Measurements from ENCODE around the gene FRYL.
"Not testable (repeated sequence)": the region's sequence is repeated elsewhere in the genome, so short reads cannot be mapped to it uniquely, and the experiment has no call there.

The FRYL gene

GRCh38 chr4:48490680-48491513, 289.2 kb downstream of the FRYL start:
- no peak for DNase-seq (ENCODE audit: low read depth, low spot score)

- DNase-seq (ENCODE audit: low read depth, low spot score), result no peak
Measured at GRCh38 chr4:48490012-48490679, 289.9 kb downstream of the FRYL start, which contains the start of gene ZAR1. Gene ZAR1 (plus strand): TSS chr4:48490252. CDS start chr4:48490292, 40 bp downstream.

GRCh38 chr4:48489683-48490011, 290.4 kb downstream of the FRYL start:
- DNase-seq (ENCODE audit: low read depth, low spot score), result no peak

- no peak for DNase-seq (ENCODE audit: low read depth, low spot score)
Measured at GRCh38 chr4:48484494-48485168, 295.4 kb downstream of the FRYL start.

DNA sequence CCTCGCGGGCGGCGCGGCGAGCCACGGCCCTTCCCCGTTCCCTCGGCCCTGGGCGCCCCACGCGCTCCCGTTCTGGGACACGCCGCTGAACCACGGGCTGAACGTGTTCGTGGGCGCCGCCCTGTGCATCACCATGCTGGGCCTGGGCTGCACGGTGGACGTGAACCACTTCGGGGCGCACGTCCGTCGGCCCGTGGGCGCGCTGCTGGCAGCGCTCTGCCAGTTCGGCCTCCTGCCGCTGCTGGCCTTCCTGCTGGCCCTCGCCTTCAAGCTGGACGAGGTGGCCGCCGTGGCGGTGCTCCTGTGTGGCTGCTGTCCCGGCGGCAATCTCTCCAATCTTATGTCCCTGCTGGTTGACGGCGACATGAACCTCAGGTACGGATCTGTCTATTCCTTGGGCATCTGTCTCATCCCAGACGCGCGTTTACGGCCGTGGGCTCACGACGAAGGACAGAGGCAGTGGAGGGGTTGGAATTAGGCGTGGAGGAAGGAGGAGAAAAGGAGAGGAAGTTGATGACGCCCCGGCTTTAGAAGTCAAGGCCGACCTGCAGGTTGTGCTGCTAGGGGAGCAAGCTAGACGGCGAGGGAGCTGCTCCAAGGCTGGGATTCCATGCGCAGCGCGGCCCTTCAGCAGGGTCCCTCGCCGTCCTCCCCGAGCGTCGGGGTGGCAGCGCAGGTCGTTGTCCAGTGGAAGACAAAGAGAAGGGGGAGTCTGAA, 296.1 kb downstream of the FRYL start:
- no peak for DNase-seq (ENCODE audit: low read depth, low spot score)

DNA sequence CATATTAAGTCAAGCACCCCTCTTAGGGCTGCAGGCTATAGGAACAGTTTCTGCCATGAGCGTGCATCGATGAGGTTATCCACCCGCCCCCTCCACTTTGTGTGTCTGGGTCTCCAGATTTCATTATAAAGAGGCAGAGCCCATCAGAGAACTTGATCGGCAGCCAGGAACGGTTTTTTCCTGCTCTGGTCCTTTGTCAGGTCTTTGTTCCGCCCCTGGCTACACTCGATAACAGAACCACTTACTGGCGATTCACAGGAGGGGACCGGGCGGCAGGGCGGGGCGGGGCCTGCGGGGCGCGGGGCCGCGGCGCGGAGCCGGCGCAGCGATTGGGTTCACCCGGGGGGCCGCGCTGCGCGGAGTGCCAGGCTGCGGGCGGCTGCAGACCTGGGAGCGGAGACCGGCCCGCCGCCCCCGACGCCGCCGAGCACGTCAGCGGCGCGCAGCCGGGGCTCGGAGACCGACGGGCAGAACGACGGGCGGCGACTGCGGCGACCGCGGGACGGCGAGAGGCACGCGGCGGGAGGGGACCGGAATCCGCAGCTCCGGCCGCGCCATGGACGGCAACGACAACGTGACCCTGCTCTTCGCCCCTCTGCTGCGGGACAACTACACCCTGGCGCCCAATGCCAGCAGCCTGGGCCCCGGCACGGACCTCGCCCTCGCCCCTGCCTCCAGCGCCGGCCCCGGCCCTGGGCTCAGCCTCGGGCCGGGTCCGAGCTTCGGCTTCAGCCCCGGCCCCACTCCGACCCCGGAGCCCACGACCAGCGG, 296.9 kb downstream of the FRYL start, which contains the start of gene SLC10A4:
SLC10A4 (plus strand) TSS at position 338 of the 771 bp plus-strand sequence; CDS start at position 557, 219 bp downstream.
- DNase-seq (ENCODE audit: low read depth, low spot score), result no peak

DNA sequence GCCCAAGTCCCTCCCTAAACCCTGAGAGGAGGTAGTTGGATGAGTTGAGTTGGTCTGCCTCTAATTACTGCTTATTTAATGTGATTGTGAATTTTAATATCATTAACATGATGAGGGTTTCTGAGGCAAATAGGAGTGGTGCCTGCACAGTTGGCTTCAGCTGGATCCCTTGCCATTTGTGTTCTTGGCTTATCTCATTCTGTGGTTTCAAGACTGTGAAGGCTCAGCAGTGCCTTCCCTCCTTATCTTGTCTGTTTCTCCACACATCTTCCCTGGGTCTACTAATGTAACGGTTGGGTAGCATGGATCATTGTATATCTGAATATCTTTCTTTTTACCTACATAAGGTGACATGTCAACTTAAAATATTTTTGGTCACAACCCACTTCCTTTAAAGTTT, 298.5 kb downstream of the FRYL start:
- no peak for DNase-seq (ENCODE audit: low read depth, low spot score)

GRCh38 chr4:48478273-48478672, 301.8 kb downstream of the FRYL start:
- DNase-seq (ENCODE audit: low read depth, low spot score), result no peak

DNA sequence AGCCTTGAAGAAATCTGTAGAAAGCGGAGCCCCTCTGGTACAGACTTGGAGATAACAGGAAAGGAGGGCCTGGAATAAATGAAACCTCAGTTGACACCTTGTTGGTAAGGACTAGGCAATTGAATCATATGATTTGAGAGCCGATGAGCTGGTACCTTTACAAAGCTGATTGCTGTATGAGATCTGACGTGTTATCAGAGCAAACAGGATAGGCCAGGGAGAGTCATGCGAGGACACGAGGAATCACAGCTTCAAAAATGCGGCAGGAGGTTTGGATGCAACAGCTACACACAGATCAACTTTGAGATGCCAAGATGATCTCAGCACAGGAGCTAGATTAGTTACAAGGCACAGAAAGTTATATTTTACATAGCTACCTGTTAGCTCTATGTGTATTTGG, 304.3 kb downstream of the FRYL start:
- DNase-seq (ENCODE audit: low read depth, low spot score), result no peak

DNA sequence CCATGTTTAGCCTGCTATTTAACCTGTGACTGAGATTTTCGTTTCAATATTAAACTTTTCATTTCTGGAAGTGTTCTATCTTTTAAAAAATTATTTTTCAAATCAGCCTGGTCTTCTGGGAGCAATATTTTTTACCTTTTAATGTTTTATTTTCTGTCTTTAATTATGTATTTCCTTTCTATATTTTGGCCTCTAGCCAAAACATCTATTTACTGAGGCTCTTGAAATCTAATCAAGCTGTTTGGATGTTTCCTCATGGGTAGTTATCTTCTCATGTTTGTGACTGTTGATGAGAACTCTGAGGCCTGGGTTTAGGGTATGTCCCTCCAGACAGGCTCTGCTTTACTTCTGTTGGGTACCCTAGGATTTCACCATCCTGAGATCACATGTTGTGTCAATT, 307.3 kb downstream of the FRYL start:
- DNase-seq (ENCODE audit: low read depth, low spot score), result no peak

GRCh38 chr4:48470570-48470969, 309.5 kb downstream of the FRYL start:
- DNase-seq (ENCODE audit: low read depth, low spot score), result no peak

GRCh38 chr4:48470137-48470536, 309.9 kb downstream of the FRYL start:
- no peak for DNase-seq (ENCODE audit: low read depth, low spot score)

- no peak for DNase-seq (ENCODE audit: low read depth, low spot score)
Measured at GRCh38 chr4:48467891-48468290, 312.2 kb downstream of the FRYL start.

- DNase-seq (ENCODE audit: low read depth, low spot score), result no peak
Measured at GRCh38 chr4:48467442-48467841, 312.6 kb downstream of the FRYL start.

- DNase-seq (ENCODE audit: low read depth, low spot score), result no peak
Measured at GRCh38 chr4:48462363-48462762, 317.7 kb downstream of the FRYL start.

- DNase-seq (ENCODE audit: low read depth, low spot score), result no peak
Measured at GRCh38 chr4:48461000-48461399, 319.1 kb downstream of the FRYL start.

- no peak for DNase-seq (ENCODE audit: low read depth, low spot score)
Measured at GRCh38 chr4:48454591-48454990, 325.5 kb downstream of the FRYL start.

DNA sequence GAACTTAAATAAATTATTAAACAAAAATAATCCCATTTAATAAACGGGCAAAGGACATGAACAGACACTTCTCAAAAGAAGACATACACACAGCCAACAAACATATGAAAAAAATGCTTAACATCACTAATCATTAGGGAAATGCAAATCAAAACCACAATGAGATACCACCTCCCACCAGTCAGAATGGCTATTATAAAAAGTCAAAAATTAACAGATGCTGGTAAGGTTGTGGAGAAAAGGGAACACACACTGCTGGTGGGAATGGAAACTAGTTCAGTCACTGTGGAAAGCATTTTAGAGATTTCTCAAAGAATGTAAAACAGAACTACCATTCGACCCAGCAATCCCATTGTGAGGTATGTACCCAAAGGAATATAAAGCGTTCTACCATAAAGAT, 328.4 kb downstream of the FRYL start:
- not testable (repeated sequence) for DNase-seq (ENCODE audit: low read depth, low spot score)

- no peak for DNase-seq (ENCODE audit: low read depth, low spot score)
Measured at GRCh38 chr4:48450740-48451139, 329.3 kb downstream of the FRYL start.

GRCh38 chr4:48449151-48449550, 330.9 kb downstream of the FRYL start:
- DNase-seq (ENCODE audit: low read depth, low spot score), result no peak

Measured in activated naive CD8-positive, alpha-beta T cell treated with anti-CD3 and anti-CD28 coated beads, Interleukin-2, amount 50 U/mL, for 16 hours (primary cell).